B cell (primary cell): ENCODE data around the gene CGNL1. TPM values are rescaled to one million over a fixed set of nuclear protein-coding genes. Genes with fewer than 3 reads are reported as not detected.

Experiments used
- ATAC-seq: fragments of 200-7000 bp; cut with Tn5 transposase; one replicate; pipeline ENCODE4 v1.10.0; 2021; ENCODE audit warnings: low read depth, mild to moderate bottlenecking, moderate number of reproducible peaks, moderate library complexity
- CTCF ChIA-PET: fragments of 350-600 bp; sonication (Branson Sonifier 250); formaldehyde crosslinking; loops from one replicate; lab custom pipeline; 2021; ENCODE audit warnings: antibody characterized with exemption, inconsistent platforms; lab: Charles Lee
- POLR2A ChIA-PET: fragments of 350-600 bp; sonication (Branson Sonifier 250); formaldehyde crosslinking; loops from one replicate; lab custom pipeline; 2021; ENCODE audit warnings: antibody characterized with exemption; lab: Charles Lee
- DNase-seq: peaks from one replicate; pipeline ENCODE4 v3.0.0; 2013
- H2AFZ ChIP-seq: 2 replicates; pipeline ENCODE4 v1.6.1; 2012; ENCODE audit warnings: mild to moderate bottlenecking, low read depth, low read length; ENCODE audit not compliant: insufficient read depth, poor library complexity, severe bottlenecking
- H3K27ac ChIP-seq, 2 donors: 1 replicate in 1 of 2; 2 replicates in 1 of 2; pipeline ENCODE4 v1.5.1; 2012 to 2013; ENCODE audit warnings: low read length in 2 of 2, mild to moderate bottlenecking in 2 of 2, moderate library complexity in 1 of 2
- H3K27me3 ChIP-seq, 4 experiments: fragments of 200-600 bp in 1 of 4; sonication (generic) in 1 of 4; replicated peaks in 1 of 4; 1 replicate in 2 of 4; 2 replicates in 2 of 4; pipeline versions ENCODE4 v1.6.1 to v1.7.0; 2013 to 2016; ENCODE audit warnings: low read length in 3 of 4, mild to moderate bottlenecking in 2 of 4, mixed read lengths in 1 of 4, moderate library complexity in 1 of 4; ENCODE audit not compliant: insufficient read depth in 4 of 4, control insufficient read depth in 3 of 4; ENCODE audit errors: control extremely low read depth in 1 of 4
- H3K36me3 ChIP-seq, 2 experiments: replicated peaks in 1 of 2; 1 replicate in 1 of 2; 2 replicates in 1 of 2; pipeline versions ENCODE4 v1.6.1 to v1.7.1; 2013; ENCODE audit warnings: low read length in 1 of 2; ENCODE audit not compliant: insufficient read depth in 2 of 2, control insufficient read depth in 1 of 2; ENCODE audit errors: control extremely low read depth in 1 of 2, extremely low read depth in 1 of 2
- H3K4me1 ChIP-seq, 2 donors: fragments of 200-600 bp in 1 of 2; sonication (generic) in 1 of 2; 1 replicate in 1 of 2; 2 replicates in 1 of 2; pipeline versions ENCODE4 v1.5.1 to v1.6.1; 2013 to 2017; ENCODE audit warnings: low read length in 2 of 2; ENCODE audit not compliant: control insufficient read depth in 2 of 2, insufficient read depth in 2 of 2
- H3K4me2 ChIP-seq: replicated peaks from 2 replicates; pipeline ENCODE3; 2012; ENCODE audit warnings: mild to moderate bottlenecking, low read depth, low read length; ENCODE audit not compliant: poor library complexity, severe bottlenecking
- H3K4me3 ChIP-seq, 5 experiments: fragments of 200-600 bp in 1 of 5; sonication (generic) in 1 of 5; 1 replicate in 3 of 5; 2 replicates in 2 of 5; pipeline versions ENCODE4 v1.5.1 to v1.7.0; 2011 to 2016; ENCODE audit warnings: low read length in 4 of 5, mild to moderate bottlenecking in 4 of 5, low read depth in 2 of 5, control low read depth in 1 of 5, moderate library complexity in 1 of 5; ENCODE audit not compliant: insufficient read depth in 1 of 5; ENCODE audit errors: control extremely low read depth in 1 of 5, extremely low read depth in 1 of 5
- H3K79me2 ChIP-seq: fragments of 200-600 bp; sonication (generic); one replicate; pipeline ENCODE4 v1.6.0; 2016; ENCODE audit warnings: low read length; ENCODE audit not compliant: control insufficient read depth, insufficient read depth
- H3K9ac ChIP-seq: fragments of 200-600 bp; sonication (generic); 2 replicates; pipeline ENCODE4 v1.6.1; 2017; ENCODE audit warnings: mild to moderate bottlenecking, low read length, moderate library complexity
- H3K9me3 ChIP-seq, 3 donors: one replicate each; pipeline versions ENCODE4 v1.6.1 to v1.7.1; 2013; ENCODE audit warnings: low read length in 2 of 3; ENCODE audit not compliant: control insufficient read depth in 2 of 3, insufficient read depth in 1 of 3; ENCODE audit errors: control extremely low read depth in 1 of 3
- H4K20me1 ChIP-seq: 2 replicates; pipeline ENCODE4 v1.6.0; 2012; ENCODE audit warnings: mild to moderate bottlenecking, low read length; ENCODE audit not compliant: insufficient read depth, control insufficient read depth, poor library complexity, severe bottlenecking
- H3K27ac Mint-ChIP-seq: one replicate; pipeline ENCODE4 v1.8.0; 2021; ENCODE audit warnings: mixed read lengths
- H3K27me3 Mint-ChIP-seq: one replicate; pipeline ENCODE4 v1.8.0; 2021; ENCODE audit warnings: mixed read lengths
- H3K4me1 Mint-ChIP-seq: one replicate; pipeline ENCODE4 v1.8.0; 2021; ENCODE audit warnings: mixed read lengths
- H3K4me3 Mint-ChIP-seq: one replicate; pipeline ENCODE4 v1.8.0; 2021; ENCODE audit warnings: mixed read lengths
- H3K9me3 Mint-ChIP-seq: one replicate; pipeline ENCODE4 v1.8.0; 2022; ENCODE audit warnings: mixed read lengths; ENCODE audit not compliant: insufficient read depth
- EZH2 ChIP-seq: IDR thresholded peaks from 2 replicates; pipeline ENCODE4 v1.6.1; 2012; ENCODE audit warnings: borderline replicate concordance, low read depth, mild to moderate bottlenecking, moderate library complexity, low read length; ENCODE audit not compliant: insufficient read depth, poor library complexity, severe bottlenecking
- WGBS: methylation state at CpG from one replicate; pipeline ENCODE4 v1.1.5; 2013; ENCODE audit warnings: missing lambda C conversion rate; ENCODE audit not compliant: insufficient coverage; 5-methylcytosine and 5-hydroxymethylcytosine counted together
- intact Hi-C: fragments of 100-400 bp; cut with micrococcal nuclease; formaldehyde crosslinking; loops from one replicate; pipeline ENCODE4 v1.10.0; 2022
- polyA plus RNA-seq: library from polyadenylated mRNA; depleted of rRNA; stranded (reverse); fragments of >200 nt; gene quantifications from 2 replicates; pipeline ENCODE4 v1.2.3, GENCODE V29; 2012
- total RNA-seq, 2 donors: library from RNA; stranded (reverse); fragments of 120-200 nt in 1 of 2; gene quantifications; 1 replicate in 1 of 2; 2 replicates in 1 of 2; pipeline versions ENCODE4 v1.2.3 to v1.2.4, GENCODE V29; 2013 to 2022
- TF ChIP-seq, protein P1 (sequence below): fragments of 200-600 bp; IDR thresholded peaks from one replicate; pipeline ENCODE4 v1.8.0; 2022; ENCODE audit warnings: antibody characterized with exemption, mild to moderate bottlenecking

The CGNL1 gene
- total and polyA plus RNA-seq, 2 donors (not counting 1 experiment from before 2014, with no cell fraction given), result 0.03 to 0.12 TPM

DNA sequence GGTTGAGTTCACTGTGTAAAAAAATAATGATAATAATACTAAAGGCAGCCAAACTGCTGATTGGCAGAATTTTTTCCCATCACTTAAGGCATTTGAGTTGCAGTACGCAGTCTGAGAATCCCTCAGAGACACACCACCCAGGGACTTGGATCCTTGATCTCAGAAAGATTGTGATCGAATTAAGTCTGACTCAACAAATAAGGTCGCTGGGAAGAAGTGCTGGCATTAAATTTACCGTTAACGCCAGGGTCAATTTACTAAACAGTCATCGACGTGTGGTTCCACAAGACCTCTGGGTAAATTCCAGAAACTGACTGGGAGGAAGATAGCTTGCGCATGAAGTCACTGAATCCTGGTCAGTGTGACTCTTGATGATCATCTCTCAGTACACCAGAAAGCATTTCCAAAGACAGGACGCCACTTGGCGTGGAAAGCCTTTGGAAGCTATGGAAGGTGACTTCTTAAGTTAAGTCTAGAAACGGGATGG lies 48.3 kb upstream of the CGNL1 start:
- DNase-seq, result no peak
- no peaks in the 10 kb centered on the region for H3K9me3 Mint-ChIP-seq
- ChIA-PET CTCF (interaction anchor here (1.1 to 2.1 kb wide), 3 partner anchors 10 to 181 kb away, joined by 3 to 7 read pairs (median 5); no protein-coding TSS in a partner anchor), POLR2A (no interaction called here)
- Histone ChIP-seq H3K4me2 (no peak overlapping the region), H3K9ac (no peak overlapping the region), H3K36me3 (no peaks in the 10 kb centered on the region), H3K4me3 (no peak overlapping the region), H4K20me1 (no peaks in the 10 kb centered on the region), H3K4me1 (peaks cover 3 to 4% of the 10 kb centered on the region in 2 donors), H2AFZ (no peak overlapping the region), H3K9me3 (no peaks in the 10 kb centered on the region), H3K79me2 (no peaks in the 10 kb centered on the region), H3K27ac (no peak overlapping the region), H3K27me3 (no peaks in the 10 kb centered on the region)
- H3K4me1 Mint-ChIP-seq, result peaks cover 8% of the 10 kb centered on the region
- TF ChIP-seq, protein P1, sequence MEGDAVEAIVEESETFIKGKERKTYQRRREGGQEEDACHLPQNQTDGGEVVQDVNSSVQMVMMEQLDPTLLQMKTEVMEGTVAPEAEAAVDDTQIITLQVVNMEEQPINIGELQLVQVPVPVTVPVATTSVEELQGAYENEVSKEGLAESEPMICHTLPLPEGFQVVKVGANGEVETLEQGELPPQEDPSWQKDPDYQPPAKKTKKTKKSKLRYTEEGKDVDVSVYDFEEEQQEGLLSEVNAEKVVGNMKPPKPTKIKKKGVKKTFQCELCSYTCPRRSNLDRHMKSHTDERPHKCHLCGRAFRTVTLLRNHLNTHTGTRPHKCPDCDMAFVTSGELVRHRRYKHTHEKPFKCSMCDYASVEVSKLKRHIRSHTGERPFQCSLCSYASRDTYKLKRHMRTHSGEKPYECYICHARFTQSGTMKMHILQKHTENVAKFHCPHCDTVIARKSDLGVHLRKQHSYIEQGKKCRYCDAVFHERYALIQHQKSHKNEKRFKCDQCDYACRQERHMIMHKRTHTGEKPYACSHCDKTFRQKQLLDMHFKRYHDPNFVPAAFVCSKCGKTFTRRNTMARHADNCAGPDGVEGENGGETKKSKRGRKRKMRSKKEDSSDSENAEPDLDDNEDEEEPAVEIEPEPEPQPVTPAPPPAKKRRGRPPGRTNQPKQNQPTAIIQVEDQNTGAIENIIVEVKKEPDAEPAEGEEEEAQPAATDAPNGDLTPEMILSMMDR, result no peak
- no peak for TF ChIP-seq EZH2
- ATAC-seq, result no peak
- WGBS, result 94% methylated on average over 7 of the region's 11 CpGs
- intact Hi-C loops, result no loop called here
- no peak overlapping the region for H3K4me3 Mint-ChIP-seq
- no peak overlapping the region for H3K27ac Mint-ChIP-seq
- H3K27me3 Mint-ChIP-seq, result peaks cover 9% of the 10 kb centered on the region

DNA sequence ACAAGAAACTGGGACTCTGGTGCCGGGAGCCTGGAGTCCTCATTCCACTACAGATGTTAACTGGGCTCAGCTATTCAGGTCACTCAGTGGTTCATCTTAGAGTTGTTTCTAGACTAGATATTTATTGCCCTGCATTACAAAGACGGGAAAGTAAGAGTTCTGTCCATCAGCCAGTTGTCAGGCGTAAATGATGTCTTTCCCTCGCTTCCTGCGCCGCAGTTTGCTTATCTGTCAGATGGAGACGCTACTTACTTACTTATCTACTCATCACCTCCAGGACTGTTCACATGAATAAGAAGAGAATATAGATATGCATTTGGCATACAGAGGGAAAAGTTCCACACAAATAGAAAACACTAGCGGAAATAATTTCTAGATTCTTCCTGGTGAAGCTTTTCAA lies 47.8 kb upstream of the CGNL1 start:
- no peak for DNase-seq
- H3K27ac Mint-ChIP-seq, result no peak overlapping the region
- Histone ChIP-seq H3K4me2 (no peak overlapping the region), H3K79me2 (no peaks in the 10 kb centered on the region), H3K4me1 (peaks cover 3 to 4% of the 10 kb centered on the region in 2 donors), H3K9me3 (no peaks in the 10 kb centered on the region), H3K9ac (no peak overlapping the region), H4K20me1 (no peaks in the 10 kb centered on the region), H3K4me3 (no peak overlapping the region), H3K36me3 (no peaks in the 10 kb centered on the region), H3K27ac (no peak overlapping the region), H2AFZ (no peak overlapping the region), H3K27me3 (no peaks in the 10 kb centered on the region)
- ChIA-PET CTCF (interaction anchor here (1.1 to 2.1 kb wide), 3 partner anchors 10 to 182 kb away, joined by 3 to 7 read pairs (median 5); no protein-coding TSS in a partner anchor), POLR2A (no interaction called here)
- no peak overlapping the region for H3K4me3 Mint-ChIP-seq
- H3K27me3 Mint-ChIP-seq, result peaks cover 9% of the 10 kb centered on the region
- H3K9me3 Mint-ChIP-seq, result no peaks in the 10 kb centered on the region
- peaks cover 6% of the 10 kb centered on the region for H3K4me1 Mint-ChIP-seq
- intact Hi-C loops, result no loop called here
- WGBS, result 100% methylated on average over 2 of the region's 8 CpGs
- ATAC-seq, result no peak
- TF ChIP-seq EZH2, result no peak
- TF ChIP-seq, protein P1, result no peak
